A549 (cell line): ENCODE results near the gene ZPR1.

Source experiments
- ATOH8 ChIP-seq: fragments of 250-450 bp; sonication (Bioruptor Pico); IDR thresholded peaks from 2 replicates; pipeline ENCODE4 v1.5.0; 2020; ENCODE audit warnings: low read depth, mild to moderate bottlenecking, moderate library complexity
- CTCF ChIP-seq: fragments of >200 bp; sonication (Bioruptor Twin); formaldehyde crosslinking; IDR thresholded peaks from 3 replicates; pipeline ENCODE4 v1.5.1; 2016
- EP300 ChIP-seq, 2 experiments: fragments of >200 bp; sonication (Bioruptor Twin); formaldehyde crosslinking; IDR thresholded peaks; 2 replicates in 1 of 2; 3 replicates in 1 of 2; pipeline ENCODE4 v1.6.1; 2016 to 2017
- HEYL ChIP-seq: fragments of 250-450 bp; sonication (Bioruptor Pico); IDR thresholded peaks from 2 replicates; pipeline ENCODE4 v1.8.0; 2021; ENCODE audit warnings: mild to moderate bottlenecking, moderate library complexity
- JUN ChIP-seq, 2 experiments: fragments of >200 bp; sonication (Bioruptor Twin); formaldehyde crosslinking; IDR thresholded peaks; 2 replicates in 1 of 2; 3 replicates in 1 of 2; pipeline ENCODE4 v1.6.1; 2016 to 2017
- KDM5A ChIP-seq: fragments of 200-600 bp; sonication (generic); IDR thresholded peaks from 2 replicates; pipeline ENCODE4 v1.6.1; 2016; ENCODE audit warnings: antibody characterized with exemption, mild to moderate bottlenecking
- MAX ChIP-seq: IDR thresholded peaks from 2 replicates; pipeline ENCODE4 v1.6.1; 2012
- POLR2A ChIP-seq: IDR thresholded peaks from 2 replicates; pipeline ENCODE4 v1.6.1; 2012; ENCODE audit warnings: mild to moderate bottlenecking, low read length
- RAD21 ChIP-seq, 2 experiments: fragments of >200 bp in 1 of 2; sonication (Bioruptor Twin) in 1 of 2; formaldehyde crosslinking in 1 of 2; IDR thresholded peaks in 1 of 2; conservative IDR thresholded peaks in 1 of 2; 2 replicates in 1 of 2; 3 replicates in 1 of 2; pipeline ENCODE4 v1.6.1; 2012 to 2018; ENCODE audit warnings: inconsistent platforms in 1 of 2
- SMC3 ChIP-seq: fragments of >200 bp; sonication (Bioruptor Twin); formaldehyde crosslinking; IDR thresholded peaks from 3 replicates; pipeline ENCODE4 v1.6.1; 2018; ENCODE audit warnings: inconsistent platforms
- SREBF2 ChIP-seq: fragments of 450-650 bp; IDR thresholded peaks from 2 replicates; pipeline ENCODE4 v1.6.1; 2014; ENCODE audit warnings: mild to moderate bottlenecking, moderate library complexity
- ZSCAN20 ChIP-seq: fragments of 250-450 bp; sonication (Bioruptor Pico); IDR thresholded peaks from 2 replicates; pipeline ENCODE4 v1.8.0; 2022; ENCODE audit warnings: mild to moderate bottlenecking, moderate library complexity

GRCh38 chr11:116729501-116730240 is 58.2 kb downstream of the ZPR1 start:
- TF ChIP-seq CTCF (no peak), KDM5A (no peak), SMC3 (no peak), JUN (IDR thresholded peaks at IDR 0.05) (no peak), EP300 (IDR thresholded peaks at IDR 0.05) (no peak), ZSCAN20 (CRISPR knock-in tag) (no peak), SREBF2 (no peak), RAD21 (conservative IDR thresholded peaks at IDR 0.05 in 1 of 2, IDR thresholded peaks at IDR 0.05 in 1 of 2) (no peak), ATOH8 (no peak), POLR2A (no peak), HEYL (CRISPR knock-in tag) (no peak), MAX (no peak)
